ACHN (cell line): Measurements from ENCODE around the gene ALLC.

Experiments
- DNase-seq: peaks from one replicate; pipeline ENCODE4 v3.0.0-alpha.2; 2015
- in situ Hi-C: cut with HindIII; loops from 2 replicates; pipeline ENCODE4 v1.10.0; 2017; ENCODE audit warnings: low sequenced_read_pairs, low pct_ligation_motif_present, low pct_unique_long_range_greater_than_20kb

Gene ALLC

GRCh38 chr2:3689998-3690748 lies 32.2 kb downstream of the ALLC start:
- in situ Hi-C loops, result no loop called here

GRCh38 chr2:3692375-3692774 lies 34.4 kb downstream of the ALLC start:
- peak; percentile 46 for DNase-seq
- in situ Hi-C loops, result no loop called here

More at GRCh38 chr2:3689998-3690748, 32.2 kb downstream of the ALLC start:
- no peak for DNase-seq

DNA sequence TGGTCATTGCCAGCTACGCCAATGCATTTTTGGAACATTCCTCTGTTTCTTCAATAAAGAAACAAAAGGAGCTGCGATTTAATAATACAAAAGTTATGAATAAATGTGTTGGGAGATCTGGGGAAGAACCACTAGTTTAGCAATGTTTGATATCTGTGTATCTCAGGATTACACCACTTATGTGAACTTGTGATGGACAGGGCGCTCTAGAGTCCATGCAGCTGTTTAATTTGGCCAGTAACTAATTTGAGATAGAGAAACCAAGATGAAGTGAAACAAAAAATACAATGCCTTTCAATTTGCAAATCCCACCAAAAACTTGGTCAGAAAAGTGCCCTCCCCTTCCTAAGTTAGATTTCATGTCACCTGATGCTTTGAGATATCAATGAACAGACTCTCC lies 38.5 kb downstream of the ALLC start:
- no peak for DNase-seq
- in situ Hi-C loops, result no loop called here

- in situ Hi-C loops, result no loop called here
- no peak for DNase-seq
Measured at GRCh38 chr2:3701071-3701470, 43.1 kb downstream of the ALLC start.

DNA sequence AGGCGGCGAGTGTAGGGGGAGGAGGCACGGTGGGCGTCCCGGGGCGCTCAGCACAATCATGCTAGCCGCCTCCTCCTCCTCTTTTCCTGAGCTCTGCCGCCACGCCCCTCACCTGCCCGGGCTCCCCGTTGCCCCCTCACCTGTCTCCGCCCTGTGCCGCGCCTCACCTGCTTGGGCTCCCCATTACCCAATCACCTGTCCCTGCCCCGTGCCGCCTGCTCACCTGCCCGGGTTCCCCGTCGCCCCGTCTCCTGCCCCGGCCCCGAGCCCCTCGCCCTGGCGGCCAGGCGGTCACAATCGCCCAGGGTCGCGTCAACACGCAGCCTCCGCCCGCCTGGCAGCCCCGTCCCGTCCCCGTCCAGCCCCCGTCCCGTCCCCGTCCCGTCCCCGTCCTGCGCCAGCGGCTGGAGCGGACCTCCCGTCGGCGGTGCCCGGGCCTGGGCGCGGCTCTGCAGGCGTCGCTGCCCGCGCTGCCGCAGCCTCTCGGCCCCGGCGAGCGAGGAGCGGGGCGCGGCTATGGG lies 45.3 kb downstream of the ALLC start, which contains the start of gene DCDC2C:
TSS of gene DCDC2C (plus strand) at position 340 of the 521 bp plus-strand sequence. CDS start at position 517, 177 bp downstream.
- no peak for DNase-seq
- in situ Hi-C loops, result no loop called here

DNA sequence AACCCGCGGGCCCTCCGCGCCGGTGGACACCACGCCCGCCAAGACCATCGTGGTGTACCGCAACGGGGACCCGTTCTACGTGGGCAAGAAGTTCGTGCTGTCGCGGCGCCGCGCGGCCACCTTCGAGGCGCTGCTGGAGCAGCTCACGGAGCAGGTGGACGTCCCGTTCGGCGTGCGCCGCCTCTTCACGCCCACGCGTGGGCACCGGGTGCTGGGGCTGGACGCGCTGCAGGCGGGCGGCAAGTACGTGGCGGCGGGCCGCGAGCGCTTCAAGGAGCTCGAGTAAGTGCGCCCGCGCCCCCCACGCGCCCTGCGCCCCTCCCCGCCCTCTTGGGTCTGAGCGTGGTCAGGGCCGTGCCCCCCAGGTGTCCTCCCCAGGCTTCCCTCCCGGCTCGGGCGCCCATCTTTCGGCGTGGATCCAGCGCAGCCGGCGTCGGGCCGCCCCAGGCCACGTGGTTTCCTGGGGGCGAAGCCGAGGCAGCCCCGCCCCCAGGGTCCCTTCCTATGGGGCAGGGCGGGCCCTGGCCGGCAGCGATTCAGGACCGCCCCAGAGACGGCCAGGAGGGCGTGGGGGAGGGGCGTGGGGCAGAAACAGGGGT lies 45.9 kb downstream of the ALLC start:
- in situ Hi-C loops, result no loop called here
- no peak for DNase-seq

DNA sequence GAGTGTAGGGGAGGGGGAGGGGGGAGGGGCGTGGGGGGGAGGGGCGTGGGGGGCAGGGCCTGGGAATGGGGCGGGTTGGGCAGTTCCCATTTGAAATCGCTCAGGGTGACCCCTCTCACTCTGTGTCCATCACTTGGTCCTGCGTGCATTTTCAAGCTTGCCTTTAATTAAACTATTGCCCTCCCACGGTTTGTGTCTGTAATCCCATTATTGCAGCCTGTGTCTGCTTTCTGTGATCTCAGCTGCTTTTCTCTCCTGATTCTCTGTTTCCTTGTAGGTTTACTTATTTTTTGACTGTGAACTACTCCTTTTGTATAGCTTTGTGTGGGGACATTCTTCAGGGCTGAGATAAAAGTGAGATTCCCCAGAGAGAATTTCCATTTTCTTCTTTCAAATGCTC lies 46.7 kb downstream of the ALLC start:
- in situ Hi-C loops, result no loop called here
- DNase-seq, result no peak

GRCh38 chr2:3705782-3706181 lies 47.8 kb downstream of the ALLC start:
- in situ Hi-C loops, result no loop called here
- DNase-seq, result no peak

GRCh38 chr2:3706892-3707291 lies 48.9 kb downstream of the ALLC start:
- no peak for DNase-seq
- in situ Hi-C loops, result no loop called here

DNA sequence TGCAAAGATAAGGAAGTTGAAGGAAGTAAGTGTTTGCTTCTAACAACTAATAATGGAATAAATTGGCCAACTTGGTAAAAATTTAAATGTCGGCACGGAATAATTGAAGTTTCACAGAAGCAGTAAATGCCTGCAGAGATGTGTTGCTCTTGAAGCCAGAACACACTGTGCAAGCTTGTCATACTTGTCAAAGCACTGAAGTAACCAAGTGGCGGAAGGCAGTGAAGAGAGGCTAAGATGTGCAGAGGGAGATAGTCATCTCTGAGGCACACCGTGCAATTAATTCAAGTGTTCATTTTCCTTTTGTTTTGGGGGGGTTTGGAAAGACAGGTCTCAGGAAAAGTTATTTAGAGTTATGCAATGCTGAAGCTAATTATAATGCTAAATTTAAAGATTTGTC lies 50.6 kb downstream of the ALLC start:
- DNase-seq, result no peak
- in situ Hi-C loops, result no loop called here

- DNase-seq, result no peak
- in situ Hi-C loops, result no loop called here
Measured at GRCh38 chr2:3709225-3709624, 51.2 kb downstream of the ALLC start.

GRCh38 chr2:3712424-3712823 lies 54.4 kb downstream of the ALLC start:
- no peak for DNase-seq
- in situ Hi-C loops, result no loop called here

DNA sequence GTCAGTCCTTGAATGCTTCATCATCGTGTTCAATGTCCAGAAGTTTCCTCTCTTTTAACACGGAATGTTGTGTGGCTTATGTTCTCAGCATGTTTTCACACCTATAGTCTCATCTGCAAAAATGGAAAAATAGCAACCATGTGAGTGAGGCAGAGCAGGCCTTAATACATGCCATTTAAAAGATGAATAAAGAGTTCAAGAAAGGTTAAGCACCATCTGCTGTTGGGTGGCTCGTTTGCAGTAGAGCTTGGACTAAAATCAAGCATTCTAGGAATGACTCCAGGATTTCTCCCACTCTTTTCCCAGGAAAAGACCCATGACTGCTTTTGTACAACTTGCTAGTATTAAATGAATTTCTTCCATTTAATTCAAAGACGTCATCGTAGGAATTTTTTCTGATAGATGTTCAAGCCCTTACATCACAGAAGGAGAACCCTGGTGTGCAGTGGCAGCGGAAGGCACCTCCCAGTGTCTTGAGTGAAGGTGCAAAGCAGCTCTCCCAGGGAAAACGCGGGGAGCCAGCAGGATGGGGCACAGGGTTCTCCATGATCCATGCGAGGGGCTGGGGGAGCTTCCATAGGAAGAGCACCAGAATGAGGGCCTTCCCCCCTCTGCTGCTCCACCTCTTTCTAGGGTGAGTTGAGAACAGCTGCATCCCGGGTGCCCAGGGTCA lies 55.0 kb downstream of the ALLC start:
- in situ Hi-C loops, result no loop called here
- DNase-seq, result no peak

- in situ Hi-C loops, result no loop called here
Measured at GRCh38 chr2:3718679-3719078, 60.7 kb downstream of the ALLC start.

GRCh38 chr2:3725002-3725401 lies 67.0 kb downstream of the ALLC start:
- no peak for DNase-seq
- in situ Hi-C loops, result no loop called here

More at GRCh38 chr2:3718679-3719078, 60.7 kb downstream of the ALLC start:
- DNase-seq, result no peak

DNA sequence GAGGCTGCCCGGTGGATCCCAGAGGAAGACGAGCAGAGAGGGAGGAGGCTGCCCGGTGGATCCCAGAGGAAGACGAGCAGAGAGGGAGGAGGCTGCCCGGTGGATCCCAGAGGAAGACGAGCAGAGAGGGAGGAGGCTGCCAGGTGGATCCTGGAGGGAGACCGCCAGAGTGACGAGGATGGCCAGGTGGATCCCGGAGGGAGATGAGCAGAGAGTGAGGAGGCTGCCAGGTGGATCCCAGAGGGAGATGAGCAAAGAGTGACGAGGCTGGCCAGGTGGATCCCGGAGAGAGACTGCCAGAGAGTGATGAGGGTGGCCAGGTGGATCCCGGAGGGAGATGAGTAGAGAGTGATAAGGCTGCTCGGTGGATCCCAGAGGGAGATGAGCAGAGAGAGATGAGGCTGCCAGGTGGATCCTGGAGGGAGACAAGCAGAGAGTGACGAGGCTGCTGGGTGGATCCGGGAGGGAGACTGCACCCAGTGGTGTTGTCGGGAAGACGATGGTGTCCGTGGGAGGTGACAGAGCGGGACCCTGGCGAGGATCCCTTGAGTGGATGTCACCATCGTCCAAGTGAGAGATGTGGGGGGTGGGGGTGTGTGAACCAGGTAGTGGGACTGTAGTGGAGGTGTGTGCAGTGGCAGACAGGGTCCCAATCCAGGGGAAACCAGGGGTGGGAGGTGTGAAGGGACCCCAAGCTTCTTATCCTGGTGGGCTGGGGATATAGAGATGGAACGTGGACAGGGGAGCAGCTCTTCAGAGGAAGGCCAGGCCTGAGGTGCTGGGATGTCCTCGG lies 67.7 kb downstream of the ALLC start:
- in situ Hi-C loops, result no loop called here
- DNase-seq, result no peak

DNA sequence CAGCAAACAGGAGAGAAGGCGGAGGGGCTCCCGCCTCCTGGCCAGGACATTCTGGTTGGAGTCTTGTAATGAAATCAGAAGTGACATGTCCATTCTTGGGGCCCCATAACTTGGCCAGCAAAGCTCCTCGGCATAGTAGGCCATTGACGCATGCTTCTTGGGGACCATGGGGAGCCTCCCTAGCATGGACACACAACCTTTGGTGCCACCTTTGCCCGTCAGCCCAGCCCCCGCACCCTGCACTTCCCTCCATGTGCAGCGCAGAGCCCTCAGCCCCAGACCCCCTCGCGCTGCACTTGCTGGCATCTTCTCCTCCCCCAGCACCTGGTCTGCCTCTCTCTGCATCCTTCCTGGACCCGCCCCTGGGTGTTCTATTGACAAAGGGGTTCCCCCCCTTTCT lies 68.5 kb downstream of the ALLC start:
- in situ Hi-C loops, result no loop called here
- no peak for DNase-seq

DNA sequence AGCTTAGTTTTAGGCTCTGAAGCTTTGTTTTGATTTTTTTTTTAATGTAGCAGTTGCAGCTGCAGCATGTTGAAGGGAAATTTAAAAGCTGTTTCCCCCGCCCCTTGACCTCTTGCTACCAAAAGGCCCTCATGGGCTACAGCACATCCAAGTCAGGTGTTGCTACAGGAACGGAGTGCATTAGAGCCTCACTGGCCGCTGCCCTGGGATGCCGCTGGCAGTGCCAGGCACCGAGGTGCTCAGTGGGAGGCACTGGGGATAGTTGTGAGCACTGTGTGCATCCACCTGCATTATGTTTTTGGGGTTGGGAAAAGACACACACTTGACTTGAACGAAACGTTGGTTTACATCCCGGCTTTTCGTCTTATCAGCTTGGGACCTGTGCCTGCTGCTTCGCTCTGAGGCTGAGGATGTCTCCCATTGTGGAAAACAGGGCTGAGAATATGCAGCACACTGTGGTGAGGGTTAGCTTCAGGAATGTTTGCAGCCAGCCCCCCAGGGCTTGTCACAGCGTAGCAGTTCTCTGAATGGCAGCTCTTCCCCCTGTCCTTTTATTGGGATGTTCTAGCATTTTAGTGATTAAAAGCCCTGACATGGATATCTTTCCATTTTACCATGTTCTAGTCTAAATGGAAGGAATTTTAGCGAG lies 69.5 kb downstream of the ALLC start:
- DNase-seq, result no peak
- in situ Hi-C loops, result no loop called here
